ENCODE results near the gene GPR65.
"Not testable (repeated sequence)": the region's sequence is repeated elsewhere in the genome, so short reads cannot be mapped to it uniquely, and the experiment has no call there.

Gene GPR65

DNA sequence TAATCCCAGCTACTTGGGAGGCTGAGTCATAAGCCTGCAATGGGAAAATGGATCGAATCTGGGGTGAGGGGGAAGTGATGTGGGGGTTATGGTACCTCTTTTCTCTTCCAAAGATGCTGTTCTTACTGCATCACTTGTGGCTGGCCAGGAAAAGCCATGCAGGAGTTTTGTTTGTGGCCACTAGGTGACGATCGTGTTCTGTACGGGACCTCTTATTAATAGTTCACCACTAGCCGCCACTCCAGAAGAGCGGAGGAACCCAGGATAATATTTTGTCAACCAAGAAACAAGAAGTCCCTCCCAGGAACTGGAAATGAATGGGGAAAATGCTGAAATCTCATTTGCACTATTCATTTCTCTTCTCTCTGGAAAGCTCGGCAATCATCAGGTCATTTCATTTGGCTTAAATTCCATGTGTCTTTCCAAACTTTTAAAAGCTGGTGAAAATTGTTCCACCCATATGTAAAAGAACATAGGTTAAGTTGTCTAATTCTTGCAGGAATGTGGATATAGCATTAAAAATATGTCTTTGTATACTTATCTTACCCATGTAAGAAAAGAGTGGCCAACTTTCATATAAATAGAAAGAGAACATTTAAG lies 8.9 kb downstream of the GPR65 start:
- H3K27me3 Mint-ChIP-seq (ENCODE audit: low read depth) = no peaks in the 10 kb centered on the region
- no peak overlapping the region for H3K4me3 Mint-ChIP-seq
- no peak overlapping the region for H3K27ac Mint-ChIP-seq
- H3K36me3 Mint-ChIP-seq (ENCODE audit: low read depth) = peaks cover 59% of the 10 kb centered on the region
- H3K4me1 Mint-ChIP-seq (ENCODE audit: low read depth) = peaks cover 45% of the 10 kb centered on the region
- H3K9me3 Mint-ChIP-seq = no peaks in the 10 kb centered on the region

DNA sequence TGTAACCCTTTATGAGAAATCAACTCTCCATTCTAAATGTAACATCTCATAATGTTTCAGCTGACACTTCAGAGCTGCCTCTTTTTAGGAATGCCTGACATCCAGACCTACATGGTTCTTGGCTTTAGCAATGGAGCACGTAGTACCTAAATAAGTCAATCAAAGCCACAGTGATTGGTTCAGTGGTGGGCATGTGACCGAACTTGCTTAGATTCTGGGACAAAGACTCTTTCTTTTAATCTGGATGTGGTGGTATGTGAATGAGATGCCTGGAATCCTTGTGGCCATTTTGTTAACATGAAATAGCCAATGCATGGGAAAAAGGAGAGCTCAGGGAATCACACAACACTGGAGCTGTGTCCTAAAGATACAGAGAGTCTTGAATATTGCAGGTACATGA lies 11.8 kb downstream of the GPR65 start:
- H3K9me3 Mint-ChIP-seq = peaks cover 4% of the 10 kb centered on the region
- no peaks in the 10 kb centered on the region for H3K27me3 Mint-ChIP-seq (ENCODE audit: low read depth)
- peaks cover 50% of the 10 kb centered on the region for H3K36me3 Mint-ChIP-seq (ENCODE audit: low read depth)
- H3K4me3 Mint-ChIP-seq = no peak overlapping the region
- H3K27ac Mint-ChIP-seq = no peak overlapping the region
- H3K4me1 Mint-ChIP-seq (ENCODE audit: low read depth) = peaks cover 38% of the 10 kb centered on the region

DNA sequence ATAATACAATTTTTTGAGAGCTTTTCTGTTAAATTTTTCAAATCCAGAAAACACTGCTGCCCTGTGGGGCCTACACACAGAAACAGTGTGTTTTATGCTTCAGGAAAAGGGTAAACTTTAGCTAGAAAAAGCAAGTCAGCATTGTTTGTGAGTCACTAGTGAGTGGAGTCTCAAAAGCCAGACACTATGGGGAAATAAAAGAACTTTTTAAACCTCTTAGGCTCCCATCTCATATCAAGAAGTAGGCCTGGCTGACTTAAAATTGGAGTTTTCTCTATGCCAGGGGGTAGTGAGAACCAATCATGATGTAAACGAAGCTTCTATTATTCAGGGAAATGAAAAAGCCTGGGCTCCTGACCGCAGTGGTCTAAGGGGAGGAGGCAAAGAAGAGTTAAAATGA lies 12.6 kb downstream of the GPR65 start:
- no peak overlapping the region for H3K27ac Mint-ChIP-seq
- peaks cover 32% of the 10 kb centered on the region for H3K4me1 Mint-ChIP-seq (ENCODE audit: low read depth)
- H3K36me3 Mint-ChIP-seq (ENCODE audit: low read depth) = peaks cover 44% of the 10 kb centered on the region

DNA sequence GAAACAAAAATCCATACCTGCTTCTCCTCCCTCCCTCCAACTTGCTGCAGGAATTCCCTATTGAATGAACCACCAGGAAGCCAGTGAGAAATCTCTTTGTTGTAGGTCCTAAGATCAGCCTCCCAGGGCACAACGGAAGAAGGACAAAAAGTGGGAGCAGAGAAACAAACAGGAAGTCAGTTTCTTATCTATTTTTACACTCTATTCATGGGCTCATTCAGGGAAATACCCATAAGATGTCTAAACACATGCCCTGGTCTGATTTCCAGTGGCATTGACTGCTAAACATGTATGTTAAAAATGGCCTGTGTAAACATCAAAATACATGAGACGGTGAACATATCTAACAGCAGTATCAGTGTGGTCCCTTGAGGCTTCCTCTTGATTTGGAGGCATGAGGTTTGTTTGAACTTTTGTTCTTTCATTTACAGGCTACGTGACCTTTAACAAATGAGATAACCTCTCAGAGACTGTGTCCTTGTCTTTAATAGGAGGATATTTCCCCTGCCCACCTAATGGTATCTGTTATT lies 18.8 kb downstream of the GPR65 start:
- H3K27me3 Mint-ChIP-seq (ENCODE audit: low read depth) = no peaks in the 10 kb centered on the region
- peaks cover 20% of the 10 kb centered on the region for H3K36me3 Mint-ChIP-seq (ENCODE audit: low read depth)
- peaks cover 7% of the 10 kb centered on the region for H3K9me3 Mint-ChIP-seq
- peaks cover 56% of the 10 kb centered on the region for H3K4me1 Mint-ChIP-seq (ENCODE audit: low read depth)
- no peak overlapping the region for H3K4me3 Mint-ChIP-seq
- H3K27ac Mint-ChIP-seq = peak overlapping the region; percentile 64

More for the DNA sequence above, 12.6 kb downstream of the GPR65 start:
- peaks cover 4% of the 10 kb centered on the region for H3K9me3 Mint-ChIP-seq
- no peak overlapping the region for H3K4me3 Mint-ChIP-seq
- no peaks in the 10 kb centered on the region for H3K27me3 Mint-ChIP-seq (ENCODE audit: low read depth)

DNA sequence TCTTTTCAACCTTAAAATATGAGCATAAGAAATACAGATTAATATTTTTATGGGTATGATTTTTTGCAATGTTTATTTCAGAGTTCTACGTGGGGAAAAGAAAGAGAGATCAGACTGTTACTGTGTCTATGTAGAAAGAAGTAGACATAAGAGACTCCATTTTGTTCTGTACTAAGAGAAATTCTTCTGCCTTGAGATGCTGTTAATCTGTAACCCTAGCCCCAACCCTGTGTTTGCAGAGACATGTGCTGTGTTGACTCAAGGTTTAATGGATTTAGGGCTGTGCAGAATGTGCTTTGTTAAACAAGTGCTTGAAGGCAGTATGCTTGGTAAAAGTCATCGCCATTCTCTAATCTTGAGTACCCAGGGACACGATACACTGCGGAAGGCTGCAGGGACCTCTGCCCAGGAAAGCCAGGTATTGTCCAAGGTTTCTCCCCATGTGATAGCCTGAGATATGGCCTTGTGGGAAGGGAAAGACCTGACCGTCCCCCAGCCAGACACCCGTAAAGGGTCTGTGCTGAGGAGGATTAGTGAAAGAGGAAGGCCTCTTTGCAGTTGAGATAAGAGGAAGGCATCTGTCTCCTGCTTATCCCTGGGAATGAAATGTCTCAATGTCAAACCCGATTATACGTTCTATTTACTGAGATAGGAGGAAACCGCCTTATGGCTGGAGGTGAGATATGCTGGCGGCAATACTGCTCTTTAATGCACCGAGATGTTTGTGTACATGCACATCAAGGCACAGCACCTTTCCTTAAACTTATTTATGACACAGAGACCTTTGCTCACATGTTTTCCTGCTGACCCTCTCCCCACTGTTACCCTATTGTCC lies 19.5 kb downstream of the GPR65 start:
- H3K9me3 Mint-ChIP-seq; H3K27me3 Mint-ChIP-seq (ENCODE audit: low read depth): not testable (repeated sequence)
- peak overlapping the region; percentile 64 for H3K27ac Mint-ChIP-seq
- H3K36me3 Mint-ChIP-seq (ENCODE audit: low read depth) = peaks cover 20% of the 10 kb centered on the region
- H3K4me3 Mint-ChIP-seq = peak overlapping the region; percentile 18
- H3K4me1 Mint-ChIP-seq (ENCODE audit: low read depth) = peaks cover 57% of the 10 kb centered on the region

DNA sequence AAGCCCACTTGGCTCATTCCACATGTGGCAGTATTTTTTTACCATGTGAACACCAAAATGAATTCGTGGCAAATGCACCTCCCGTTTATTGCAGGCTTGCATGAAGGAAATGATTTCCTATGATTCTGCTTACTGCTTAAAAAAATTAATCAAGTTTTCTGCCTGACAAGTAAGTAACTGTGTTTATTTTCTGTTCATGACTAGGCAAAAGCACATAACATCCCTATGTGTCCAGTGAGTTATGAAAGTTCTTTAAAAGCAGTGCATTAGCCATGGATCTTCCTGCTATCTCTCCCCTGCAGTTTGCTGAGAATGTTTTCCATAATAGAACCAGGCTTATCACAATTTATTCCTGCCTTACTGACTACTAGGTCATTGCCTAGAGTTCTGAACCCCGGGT lies 20.4 kb downstream of the GPR65 start:
- Mint-ChIP-seq H3K4me3 (no peak overlapping the region), H3K4me1 (ENCODE audit: low read depth) (peaks cover 57% of the 10 kb centered on the region), H3K27me3 (ENCODE audit: low read depth) (no peaks in the 10 kb centered on the region), H3K9me3 (peaks cover 8% of the 10 kb centered on the region), H3K36me3 (ENCODE audit: low read depth) (peaks cover 18% of the 10 kb centered on the region), H3K27ac (no peak overlapping the region)

DNA sequence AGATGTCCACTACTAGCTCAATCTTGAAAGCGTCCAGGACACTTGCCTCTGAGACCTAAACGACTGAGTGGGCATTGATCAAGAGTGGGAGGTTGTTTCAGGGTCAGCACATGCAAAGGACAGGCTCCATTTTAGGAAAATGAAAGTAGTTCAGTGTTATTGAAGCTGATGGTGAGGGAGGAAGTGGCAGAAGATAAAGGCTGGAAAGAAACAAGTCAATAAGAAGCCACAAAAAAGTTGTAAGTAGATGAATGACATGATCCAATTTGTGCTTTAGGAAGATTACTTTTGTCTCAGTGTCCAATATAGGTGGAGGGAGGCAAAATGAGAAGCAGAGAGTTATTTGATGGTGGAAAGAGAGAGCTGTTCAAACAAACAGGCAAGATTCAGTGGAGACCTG lies 22.0 kb downstream of the GPR65 start:
- Mint-ChIP-seq H3K9me3 (peaks cover 4% of the 10 kb centered on the region), H3K36me3 (ENCODE audit: low read depth) (peaks cover 13% of the 10 kb centered on the region), H3K4me3 (peak overlapping the region; percentile 52), H3K27ac (peak overlapping the region; percentile 80), H3K4me1 (ENCODE audit: low read depth) (peaks cover 60% of the 10 kb centered on the region), H3K27me3 (ENCODE audit: low read depth) (no peaks in the 10 kb centered on the region)

DNA sequence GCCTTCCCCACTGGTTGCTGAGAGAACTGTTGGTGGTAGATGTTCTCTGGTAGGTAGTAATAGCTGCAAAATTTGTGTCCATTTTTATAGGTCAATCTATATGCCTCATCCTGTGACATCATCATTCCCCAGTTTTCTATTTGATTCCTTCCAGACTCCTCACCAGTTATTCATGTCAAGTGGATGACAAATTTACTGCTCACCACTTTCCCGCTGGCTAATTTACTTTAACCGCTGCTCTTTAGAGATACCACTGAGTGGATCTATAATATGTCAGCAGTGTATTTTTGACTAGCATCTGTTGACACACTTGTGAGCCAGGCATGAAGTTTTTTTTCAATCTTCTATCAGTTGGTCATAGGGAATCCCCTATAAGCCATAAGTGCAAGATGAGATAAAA lies 24.6 kb downstream of the GPR65 start:
- Mint-ChIP-seq H3K27ac (no peak overlapping the region), H3K27me3 (ENCODE audit: low read depth) (no peaks in the 10 kb centered on the region), H3K36me3 (ENCODE audit: low read depth) (peaks cover 11% of the 10 kb centered on the region), H3K4me1 (ENCODE audit: low read depth) (peaks cover 43% of the 10 kb centered on the region), H3K4me3 (no peak overlapping the region), H3K9me3 (peaks cover 4% of the 10 kb centered on the region)

DNA sequence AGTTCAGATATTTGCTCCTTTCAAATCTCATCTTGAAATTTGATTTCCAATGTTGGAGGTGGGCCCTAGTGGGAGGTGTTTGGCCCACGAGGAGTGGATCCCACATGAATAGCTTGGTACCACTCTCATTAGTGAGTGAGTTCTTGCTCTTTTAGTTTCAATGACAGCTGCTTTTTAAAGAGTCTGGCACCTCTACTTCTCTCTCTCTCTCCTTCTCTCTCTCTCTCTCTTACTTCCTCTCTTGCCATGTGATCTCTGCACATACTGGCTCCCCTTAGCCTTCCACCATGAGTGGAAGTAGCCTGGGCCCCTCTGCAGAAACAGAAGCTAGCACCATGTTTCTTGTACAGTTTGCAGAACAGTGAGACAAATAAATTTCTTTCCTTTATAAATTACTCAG lies 25.1 kb downstream of the GPR65 start:
- Mint-ChIP-seq H3K9me3 (peaks cover 4% of the 10 kb centered on the region), H3K27ac (peak overlapping the region; percentile 11), H3K27me3 (ENCODE audit: low read depth) (no peaks in the 10 kb centered on the region), H3K4me3 (peak overlapping the region; percentile 62), H3K36me3 (ENCODE audit: low read depth) (peaks cover 11% of the 10 kb centered on the region), H3K4me1 (ENCODE audit: low read depth) (peaks cover 39% of the 10 kb centered on the region)

DNA sequence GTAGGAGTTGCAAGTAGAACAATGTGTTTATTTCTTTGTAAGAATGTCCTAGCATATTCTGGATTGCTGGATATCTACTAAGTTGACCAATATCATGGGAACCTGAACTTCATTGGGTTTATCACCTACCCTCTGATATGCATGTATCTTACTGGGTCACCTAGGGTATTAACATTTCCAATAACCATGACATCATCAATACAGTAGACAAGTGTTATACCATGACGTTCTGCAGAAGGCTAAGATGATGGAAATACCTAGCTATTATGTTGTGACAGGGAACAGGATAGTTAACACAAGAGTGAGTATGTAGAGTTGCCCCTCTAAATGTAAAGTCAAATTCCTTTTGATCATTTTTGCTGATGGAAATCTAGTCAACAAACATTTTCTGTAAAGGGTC lies 26.0 kb downstream of the GPR65 start:
- Mint-ChIP-seq H3K36me3 (ENCODE audit: low read depth) (peaks cover 10% of the 10 kb centered on the region), H3K27ac (no peak overlapping the region), H3K4me3 (no peak overlapping the region), H3K4me1 (ENCODE audit: low read depth) (peaks cover 32% of the 10 kb centered on the region), H3K27me3 (ENCODE audit: low read depth) (no peaks in the 10 kb centered on the region), H3K9me3 (peaks cover 4% of the 10 kb centered on the region)

DNA sequence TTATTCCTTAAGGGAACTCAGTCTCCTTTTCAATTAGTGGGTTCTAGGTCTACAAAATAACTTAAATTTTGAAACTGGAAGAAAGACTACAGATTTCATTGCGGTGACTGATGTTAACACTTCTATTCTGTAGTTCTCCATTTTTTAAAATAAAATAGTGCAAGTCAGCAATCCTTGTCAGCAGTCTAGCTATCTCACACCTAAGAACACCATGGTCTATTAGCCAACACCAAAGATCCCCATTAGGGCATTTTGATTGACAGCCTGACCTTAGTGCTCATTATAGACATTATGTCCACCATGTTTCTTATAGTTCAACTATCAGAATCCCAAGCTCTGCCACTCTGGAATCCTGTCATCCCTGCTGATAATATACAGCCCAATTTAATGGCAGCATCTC lies 27.4 kb downstream of the GPR65 start:
- H3K36me3 Mint-ChIP-seq (ENCODE audit: low read depth) = peaks cover 7% of the 10 kb centered on the region
- H3K27me3 Mint-ChIP-seq (ENCODE audit: low read depth) = peaks cover 3% of the 10 kb centered on the region
- H3K9me3 Mint-ChIP-seq = peaks cover 4% of the 10 kb centered on the region
- no peak overlapping the region for H3K4me3 Mint-ChIP-seq
- H3K27ac Mint-ChIP-seq = no peak overlapping the region
- H3K4me1 Mint-ChIP-seq (ENCODE audit: low read depth) = peaks cover 20% of the 10 kb centered on the region

DNA sequence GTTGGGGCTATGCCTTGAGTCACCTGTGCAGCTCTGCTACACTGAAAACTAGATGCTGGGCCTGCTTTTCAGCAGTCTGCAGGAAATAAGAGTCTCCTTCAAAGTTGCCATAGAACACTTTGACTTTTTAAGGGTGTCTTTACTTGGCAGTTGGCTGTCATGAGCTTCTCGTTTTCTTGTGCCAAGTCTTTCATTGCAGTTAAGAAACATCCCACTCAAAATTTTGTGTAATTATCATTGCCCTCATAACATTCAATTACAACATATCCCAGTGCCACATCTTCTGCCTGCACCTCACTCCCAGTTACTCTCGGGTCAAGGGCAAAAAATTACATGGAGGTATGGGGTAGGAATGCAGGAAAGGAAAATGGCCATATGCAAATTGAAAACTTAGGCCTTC lies 29.1 kb downstream of the GPR65 start:
- H3K4me1 Mint-ChIP-seq (ENCODE audit: low read depth) = peaks cover 21% of the 10 kb centered on the region
- H3K27me3 Mint-ChIP-seq (ENCODE audit: low read depth) = peaks cover 3% of the 10 kb centered on the region
- H3K9me3 Mint-ChIP-seq = no peaks in the 10 kb centered on the region
- no peak overlapping the region for H3K27ac Mint-ChIP-seq
- peaks cover 5% of the 10 kb centered on the region for H3K36me3 Mint-ChIP-seq (ENCODE audit: low read depth)
- no peak overlapping the region for H3K4me3 Mint-ChIP-seq

DNA sequence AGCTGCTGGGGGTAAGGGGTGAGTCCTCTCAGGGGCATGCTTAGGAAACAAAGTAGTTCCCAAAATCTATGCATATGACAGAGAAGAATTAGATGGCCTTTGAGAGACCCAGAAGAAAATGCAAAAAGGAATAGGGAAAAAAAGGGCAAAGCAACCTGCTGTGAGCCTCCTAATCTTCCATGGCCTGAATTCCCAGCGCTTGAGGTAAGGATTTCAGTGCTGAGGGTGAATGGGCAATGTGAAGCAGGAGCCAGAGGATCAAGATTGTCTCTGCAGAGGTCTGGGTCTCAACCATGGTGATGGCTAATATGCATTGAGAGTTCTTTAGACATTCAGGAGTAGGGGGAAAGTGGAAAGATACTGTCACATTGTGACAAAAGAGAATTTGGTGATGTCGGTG lies 31.5 kb downstream of the GPR65 start:
- H3K4me1 Mint-ChIP-seq (ENCODE audit: low read depth) = peaks cover 4% of the 10 kb centered on the region
- no peak overlapping the region for H3K4me3 Mint-ChIP-seq
- H3K27ac Mint-ChIP-seq = no peak overlapping the region
- H3K9me3 Mint-ChIP-seq = no peaks in the 10 kb centered on the region
- peaks cover 3% of the 10 kb centered on the region for H3K27me3 Mint-ChIP-seq (ENCODE audit: low read depth)
- no peaks in the 10 kb centered on the region for H3K36me3 Mint-ChIP-seq (ENCODE audit: low read depth)

DNA sequence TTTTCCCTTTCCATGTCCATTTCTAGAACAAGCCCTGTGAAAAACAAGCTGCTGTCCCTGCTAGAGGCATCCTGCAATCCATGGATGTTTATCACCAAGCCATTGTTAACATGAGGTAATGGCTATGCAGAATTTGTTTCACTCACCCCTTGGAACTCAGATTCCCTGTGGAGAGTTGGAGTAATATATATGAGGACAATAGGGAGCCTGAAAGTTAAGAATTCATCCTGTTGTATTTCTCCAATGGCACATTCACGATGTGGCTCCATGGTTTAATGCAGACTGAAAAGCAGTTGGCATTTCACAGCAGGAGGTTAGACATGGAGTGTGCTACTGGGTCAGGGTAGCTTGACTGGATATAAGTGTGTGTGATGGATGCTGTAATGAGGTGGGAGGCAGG lies 32.4 kb downstream of the GPR65 start:
- H3K36me3 Mint-ChIP-seq (ENCODE audit: low read depth) = no peaks in the 10 kb centered on the region
- H3K27ac Mint-ChIP-seq = no peak overlapping the region
- H3K27me3 Mint-ChIP-seq (ENCODE audit: low read depth) = peaks cover 3% of the 10 kb centered on the region
- H3K4me1 Mint-ChIP-seq (ENCODE audit: low read depth) = peaks cover 2% of the 10 kb centered on the region
- no peaks in the 10 kb centered on the region for H3K9me3 Mint-ChIP-seq
- no peak overlapping the region for H3K4me3 Mint-ChIP-seq

DNA sequence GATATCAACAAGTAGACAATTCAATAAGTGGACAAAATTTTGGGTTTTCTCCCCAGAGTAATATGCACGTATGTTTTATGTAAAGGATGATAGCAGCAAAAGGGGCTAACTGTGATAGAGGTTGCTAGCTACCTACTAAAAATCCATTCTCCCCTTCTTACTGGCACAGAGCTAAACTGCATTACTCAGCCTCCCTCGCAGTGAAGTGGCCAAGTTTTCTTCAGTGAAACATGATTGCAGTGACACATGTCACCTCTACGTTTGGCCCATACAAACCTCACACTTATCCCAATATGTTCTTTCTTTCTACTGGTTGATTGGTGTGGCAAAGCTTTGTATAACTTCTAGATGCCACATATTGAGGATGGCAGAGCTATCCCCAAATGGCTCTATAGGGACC lies 34.3 kb downstream of the GPR65 start:
- H3K36me3 Mint-ChIP-seq (ENCODE audit: low read depth) = no peaks in the 10 kb centered on the region
- peaks cover 3% of the 10 kb centered on the region for H3K4me1 Mint-ChIP-seq (ENCODE audit: low read depth)
- no peak overlapping the region for H3K4me3 Mint-ChIP-seq
- H3K27ac Mint-ChIP-seq = no peak overlapping the region
- no peaks in the 10 kb centered on the region for H3K9me3 Mint-ChIP-seq
- H3K27me3 Mint-ChIP-seq (ENCODE audit: low read depth) = peaks cover 3% of the 10 kb centered on the region
